Lower lobe of right lung (tissue), 2 donors: ENCODE results near the gene ACAD11. TPM values are rescaled to one million over a fixed set of nuclear protein-coding genes. Genes with fewer than 3 reads are reported as not detected.

ENCODE experiments used
- ATAC-seq, 2 donors: fragments of 200-7000 bp; cut with Tn5 transposase; one replicate each; pipeline ENCODE4 v1.9.1; 2020 to 2022; ENCODE audit warnings: mild to moderate bottlenecking in 2 of 2, moderate library complexity in 2 of 2
- DNase-seq: peaks from one replicate; pipeline ENCODE4 v3.0.0-alpha.2; 2020
- H3K27ac ChIP-seq: fragments of 200-600 bp; one replicate; pipeline ENCODE4 v1.8.0; 2022
- H3K27me3 ChIP-seq: fragments of 200-600 bp; one replicate; pipeline ENCODE4 v1.8.0; 2022; ENCODE audit warnings: low read depth
- H3K36me3 ChIP-seq: fragments of 200-600 bp; one replicate; pipeline ENCODE4 v1.8.0; 2022; ENCODE audit warnings: mild to moderate bottlenecking
- H3K4me1 ChIP-seq: fragments of 200-600 bp; one replicate; pipeline ENCODE4 v1.8.0; 2022
- H3K4me3 ChIP-seq: fragments of 200-600 bp; one replicate; pipeline ENCODE4 v1.8.0; 2022; ENCODE audit warnings: mild to moderate bottlenecking
- H3K9me3 ChIP-seq: fragments of 200-600 bp; one replicate; pipeline ENCODE4 v1.8.0; 2022
- CTCF ChIP-seq: fragments of 200-600 bp; IDR thresholded peaks from one replicate; pipeline ENCODE4 v1.8.0; 2022; ENCODE audit warnings: antibody characterized with exemption, mild to moderate bottlenecking
- intact Hi-C: fragments of 100-400 bp; cut with DNase I; formaldehyde crosslinking; loops from one replicate; pipeline ENCODE4 v1.11.0; 2022
- long read RNA-seq: library from polyadenylated mRNA; unstranded; transcript quantifications from one replicate; pipeline ENCODE4 v2.0.0, GENCODE V29; 2021
- total RNA-seq: library from RNA; stranded (reverse); fragmentation: NEBNext Ultra II Directional; extraction: Animal tissue kit (Norgen Biotek cat#: 25700); gene quantifications from one replicate; pipeline ENCODE4 v1.2.1, GENCODE V29; 2021
- donor health status: DM: no; HTN: yes; CAD: no; lungs with severe emphysema.

ACAD11 gene
- 17.7 TPM for total RNA-seq
- long read RNA-seq, full-length matches to known transcripts = 8 of 19 reads
- long read RNA-seq, partial matches to known transcripts = 7 of 19 reads
- long read RNA-seq, other reads (novel, unspliced or antisense) = 4 of 19 reads

GRCh38 chr3:132659365-132660051 lies at the start of gene ACAD11:
TSS of gene ACAD11 (minus strand) at chr3:132659809. CDS start at chr3:132659751, 58 bp downstream.
- peaks cover 37% of the 10 kb centered on the region for H3K4me1 ChIP-seq
- H3K4me3 ChIP-seq = peak within 1 kb of the TSS; percentile 89
- ATAC-seq (peak; percentile 92 to 94), DNase-seq (peak; percentile 93)
- peak; percentile 70 for TF ChIP-seq CTCF
- intact Hi-C loops = no loop called here
- peak within 1 kb of the TSS; percentile 95 for H3K27ac ChIP-seq
- H3K27me3 ChIP-seq = no peaks in the 10 kb centered on the region
- no peaks in the 10 kb centered on the region for H3K9me3 ChIP-seq
- H3K36me3 ChIP-seq = no peaks in the 10 kb centered on the region

GRCh38 chr3:132703733-132704132 lies 44.1 kb upstream of the ACAD11 start:
- intact Hi-C loops = no loop called here
- Histone ChIP-seq H3K4me3 (no peak overlapping the region), H3K27ac (no peak overlapping the region), H3K36me3 (peaks cover 98% of the 10 kb centered on the region), H3K4me1 (no peaks in the 10 kb centered on the region), H3K9me3 (no peaks in the 10 kb centered on the region), H3K27me3 (no peaks in the 10 kb centered on the region)
- no peak for ATAC-seq
- TF ChIP-seq CTCF = no peak
- no peak for DNase-seq

GRCh38 chr3:132695422-132695821 lies 35.8 kb upstream of the ACAD11 start:
- Histone ChIP-seq H3K9me3 (no peaks in the 10 kb centered on the region), H3K4me1 (no peaks in the 10 kb centered on the region), H3K27me3 (no peaks in the 10 kb centered on the region), H3K27ac (no peak overlapping the region), H3K36me3 (peaks cover 100% of the 10 kb centered on the region), H3K4me3 (no peak overlapping the region)
- intact Hi-C loops = no loop called here
- TF ChIP-seq CTCF = no peak
- DNase-seq (no peak), ATAC-seq (no peak)

- no peaks in the 10 kb centered on the region for H3K4me1 ChIP-seq
- H3K36me3 ChIP-seq = peaks cover 100% of the 10 kb centered on the region
- ATAC-seq (no peak), DNase-seq (no peak)
- no peak for TF ChIP-seq CTCF
- intact Hi-C loops = no loop called here
- H3K9me3 ChIP-seq = no peaks in the 10 kb centered on the region
- no peaks in the 10 kb centered on the region for H3K27me3 ChIP-seq
- no peak overlapping the region for H3K27ac ChIP-seq
- no peak overlapping the region for H3K4me3 ChIP-seq
These were observed 35.4 kb upstream of the ACAD11 start for GRCh38 chr3:132694991-132695390.

GRCh38 chr3:132690040-132690439 lies 30.4 kb upstream of the ACAD11 start:
- intact Hi-C loops = no loop called here
- no peak for ATAC-seq
- H3K27me3 ChIP-seq = no peaks in the 10 kb centered on the region
- no peak for DNase-seq
- no peak overlapping the region for H3K27ac ChIP-seq
- TF ChIP-seq CTCF = no peak
- H3K9me3 ChIP-seq = no peaks in the 10 kb centered on the region
- no peaks in the 10 kb centered on the region for H3K4me1 ChIP-seq
- peaks cover 100% of the 10 kb centered on the region for H3K36me3 ChIP-seq
- H3K4me3 ChIP-seq = no peak overlapping the region
